Activated naive CD4-positive, alpha-beta T cell treated with anti-CD3 and anti-CD28 coated beads, Interleukin-2, amount 10 ng/mL, durations not matched to agents 7 days and 5 days (primary cell): ENCODE measurements around the gene NMUR1.

Source experiments
- CTCF ChIA-PET: fragments of 350-600 bp; sonication (Branson Sonifier 250); formaldehyde crosslinking; loops from one replicate; lab custom pipeline; 2021; ENCODE audit warnings: antibody characterized with exemption; lab: Charles Lee
- DNase-seq: peaks from one replicate; pipeline ENCODE4 v3.0.0-alpha.2; 2020
- H3K27ac Mint-ChIP-seq: one replicate; pipeline ENCODE4 v1.8.0; 2021; ENCODE audit warnings: mild to moderate bottlenecking, moderate library complexity, mixed read lengths
- H3K27me3 Mint-ChIP-seq: one replicate; pipeline ENCODE4 v1.8.0; 2021; ENCODE audit warnings: mild to moderate bottlenecking, mixed read lengths
- H3K36me3 Mint-ChIP-seq: one replicate; pipeline ENCODE4 v1.8.0; 2021; ENCODE audit warnings: mixed read lengths
- H3K4me1 Mint-ChIP-seq: one replicate; pipeline ENCODE4 v1.8.0; 2021; ENCODE audit warnings: mixed read lengths
- H3K4me3 Mint-ChIP-seq: one replicate; pipeline ENCODE4 v1.8.0; 2021; ENCODE audit warnings: mild to moderate bottlenecking, moderate library complexity, mixed read lengths
- H3K9me3 Mint-ChIP-seq: one replicate; pipeline ENCODE4 v1.8.0; 2021; ENCODE audit warnings: mixed read lengths

NMUR1 gene

GRCh38 chr2:231514951-231515297 lies 15.3 kb downstream of the NMUR1 start:
- CTCF ChIA-PET: interaction anchor here (0.6 to 1.3 kb wide), 4 partner anchors 32 to 87 kb away, joined by 3 to 5 read pairs (median 4); no protein-coding TSS in a partner anchor
- H3K36me3 Mint-ChIP-seq: peaks cover 2% of the 10 kb centered on the region
- peaks cover 26% of the 10 kb centered on the region for H3K4me1 Mint-ChIP-seq
- no peak for DNase-seq
- peak overlapping the region; percentile 81 for H3K4me3 Mint-ChIP-seq
- peaks cover 29% of the 10 kb centered on the region for H3K27me3 Mint-ChIP-seq
- H3K27ac Mint-ChIP-seq: peak overlapping the region; percentile 88
- no peaks in the 10 kb centered on the region for H3K9me3 Mint-ChIP-seq

- CTCF ChIA-PET: interaction anchor here (0.9 to 1.3 kb wide), 3 partner anchors 32 to 87 kb away, joined by 3 to 5 read pairs (median 4); no protein-coding TSS in a partner anchor
- Mint-ChIP-seq H3K27me3 (peaks cover 24% of the 10 kb centered on the region), H3K9me3 (no peaks in the 10 kb centered on the region), H3K36me3 (peaks cover 2% of the 10 kb centered on the region), H3K4me1 (peaks cover 25% of the 10 kb centered on the region), H3K4me3 (peak overlapping the region; percentile 81), H3K27ac (peak overlapping the region; percentile 88)
- DNase-seq: peak; percentile 99
Observed at GRCh38 chr2:231514225-231514950, 15.9 kb downstream of the NMUR1 start.

- Mint-ChIP-seq H3K27me3 (peaks cover 18% of the 10 kb centered on the region), H3K36me3 (peaks cover 2% of the 10 kb centered on the region), H3K27ac (peak overlapping the region; percentile 88), H3K4me3 (peak overlapping the region; percentile 81), H3K9me3 (no peaks in the 10 kb centered on the region), H3K4me1 (peaks cover 25% of the 10 kb centered on the region)
- CTCF ChIA-PET: no interaction called here
- DNase-seq: no peak
Observed at GRCh38 chr2:231513746-231514224, 16.5 kb downstream of the NMUR1 start.

GRCh38 chr2:231512222-231512621 lies 18.0 kb downstream of the NMUR1 start:
- peaks cover 8% of the 10 kb centered on the region for H3K27me3 Mint-ChIP-seq
- H3K4me3 Mint-ChIP-seq: no peak overlapping the region
- CTCF ChIA-PET: interaction anchor here (1.1 to 1.4 kb wide), 2 partner anchors 29 to 90 kb away, joined by 3 to 6 read pairs; no protein-coding TSS in a partner anchor
- H3K36me3 Mint-ChIP-seq: peaks cover 2% of the 10 kb centered on the region
- no peak for DNase-seq
- no peaks in the 10 kb centered on the region for H3K9me3 Mint-ChIP-seq
- no peak overlapping the region for H3K27ac Mint-ChIP-seq
- H3K4me1 Mint-ChIP-seq: peaks cover 20% of the 10 kb centered on the region

- Mint-ChIP-seq H3K9me3 (no peaks in the 10 kb centered on the region), H3K27me3 (no peaks in the 10 kb centered on the region), H3K4me1 (no peaks in the 10 kb centered on the region), H3K27ac (no peak overlapping the region), H3K4me3 (no peak overlapping the region), H3K36me3 (no peaks in the 10 kb centered on the region)
- CTCF ChIA-PET: no interaction called here
- DNase-seq: no peak
Observed at GRCh38 chr2:231503766-231504165, 26.5 kb downstream of the NMUR1 start.

GRCh38 chr2:231502596-231502995 lies 27.6 kb downstream of the NMUR1 start:
- H3K36me3 Mint-ChIP-seq: no peaks in the 10 kb centered on the region
- no peaks in the 10 kb centered on the region for H3K27me3 Mint-ChIP-seq
- no peak overlapping the region for H3K4me3 Mint-ChIP-seq
- H3K4me1 Mint-ChIP-seq: no peaks in the 10 kb centered on the region
- CTCF ChIA-PET: no interaction called here
- H3K9me3 Mint-ChIP-seq: no peaks in the 10 kb centered on the region
- DNase-seq: no peak
- H3K27ac Mint-ChIP-seq: no peak overlapping the region

- no peaks in the 10 kb centered on the region for H3K4me1 Mint-ChIP-seq
- no peak overlapping the region for H3K27ac Mint-ChIP-seq
- no peaks in the 10 kb centered on the region for H3K36me3 Mint-ChIP-seq
- no peak for DNase-seq
- no peaks in the 10 kb centered on the region for H3K9me3 Mint-ChIP-seq
- H3K4me3 Mint-ChIP-seq: no peak overlapping the region
- no peaks in the 10 kb centered on the region for H3K27me3 Mint-ChIP-seq
- CTCF ChIA-PET: interaction anchor here (1.6 kb wide), 1 partner anchor 14 kb away, joined by 3 read pairs; no protein-coding TSS in a partner anchor
Observed at GRCh38 chr2:231497651-231498050, 32.6 kb downstream of the NMUR1 start.

- no peaks in the 10 kb centered on the region for H3K36me3 Mint-ChIP-seq
- H3K4me3 Mint-ChIP-seq: no peak overlapping the region
- CTCF ChIA-PET: no interaction called here
- no peaks in the 10 kb centered on the region for H3K9me3 Mint-ChIP-seq
- no peaks in the 10 kb centered on the region for H3K27me3 Mint-ChIP-seq
- no peak for DNase-seq
- no peaks in the 10 kb centered on the region for H3K4me1 Mint-ChIP-seq
- H3K27ac Mint-ChIP-seq: no peak overlapping the region
Observed at GRCh38 chr2:231494669-231495068, 35.6 kb downstream of the NMUR1 start.

GRCh38 chr2:231490801-231491200 lies 39.4 kb downstream of the NMUR1 start:
- CTCF ChIA-PET: interaction anchor here (1.0 to 1.2 kb wide), 2 partner anchors 8 to 10 kb away, joined by 3 read pairs; no protein-coding TSS in a partner anchor
- H3K27ac Mint-ChIP-seq: no peak overlapping the region
- no peaks in the 10 kb centered on the region for H3K36me3 Mint-ChIP-seq
- H3K27me3 Mint-ChIP-seq: peaks cover 7% of the 10 kb centered on the region
- H3K4me3 Mint-ChIP-seq: no peak overlapping the region
- DNase-seq: no peak
- H3K9me3 Mint-ChIP-seq: no peaks in the 10 kb centered on the region
- H3K4me1 Mint-ChIP-seq: peaks cover 9% of the 10 kb centered on the region

- H3K27ac Mint-ChIP-seq: no peak overlapping the region
- peaks cover 9% of the 10 kb centered on the region for H3K4me1 Mint-ChIP-seq
- no peak overlapping the region for H3K4me3 Mint-ChIP-seq
- H3K9me3 Mint-ChIP-seq: no peaks in the 10 kb centered on the region
- CTCF ChIA-PET: interaction anchor here (1.2 kb wide), 1 partner anchor 9 kb away, joined by 3 read pairs; no protein-coding TSS in a partner anchor
- DNase-seq: no peak
- H3K36me3 Mint-ChIP-seq: no peaks in the 10 kb centered on the region
- H3K27me3 Mint-ChIP-seq: peaks cover 7% of the 10 kb centered on the region
Observed at GRCh38 chr2:231489990-231490389, 40.3 kb downstream of the NMUR1 start.

GRCh38 chr2:231488331-231488730 lies 41.9 kb downstream of the NMUR1 start:
- H3K27me3 Mint-ChIP-seq: peaks cover 7% of the 10 kb centered on the region
- DNase-seq: no peak
- H3K4me1 Mint-ChIP-seq: peaks cover 16% of the 10 kb centered on the region
- H3K9me3 Mint-ChIP-seq: no peaks in the 10 kb centered on the region
- no peak overlapping the region for H3K4me3 Mint-ChIP-seq
- peak overlapping the region; percentile 29 for H3K27ac Mint-ChIP-seq
- H3K36me3 Mint-ChIP-seq: no peaks in the 10 kb centered on the region
- CTCF ChIA-PET: interaction anchor here (0.6 to 1.3 kb wide), 2 partner anchors 70 to 258 kb away, joined by 3 read pairs; no protein-coding TSS in a partner anchor

- no peak overlapping the region for H3K27ac Mint-ChIP-seq
- H3K9me3 Mint-ChIP-seq: no peaks in the 10 kb centered on the region
- no peak overlapping the region for H3K4me3 Mint-ChIP-seq
- H3K27me3 Mint-ChIP-seq: peaks cover 7% of the 10 kb centered on the region
- DNase-seq: no peak
- CTCF ChIA-PET: no interaction called here
- peaks cover 22% of the 10 kb centered on the region for H3K4me1 Mint-ChIP-seq
- no peaks in the 10 kb centered on the region for H3K36me3 Mint-ChIP-seq
Observed at GRCh38 chr2:231486851-231487596, 43.2 kb downstream of the NMUR1 start.

GRCh38 chr2:231483398-231484329 lies 46.6 kb downstream of the NMUR1 start:
- peak overlapping the region; percentile 77 for H3K4me3 Mint-ChIP-seq
- DNase-seq: peak; percentile 65
- H3K27ac Mint-ChIP-seq: peak overlapping the region; percentile 92
- H3K27me3 Mint-ChIP-seq: peaks cover 12% of the 10 kb centered on the region
- H3K36me3 Mint-ChIP-seq: no peaks in the 10 kb centered on the region
- H3K9me3 Mint-ChIP-seq: no peaks in the 10 kb centered on the region
- CTCF ChIA-PET: interaction anchor here (0.6 to 4.0 kb wide), 16 partner anchors 8 to 189 kb away, joined by 3 to 35 read pairs (median 4); partner anchors contain the start of gene NCL
- peaks cover 29% of the 10 kb centered on the region for H3K4me1 Mint-ChIP-seq
